HG03558 (cell line): ENCODE measurements around the gene ATF7.

Experiments
- ATAC-seq: cut with Tn5 transposase; IDR thresholded peaks from one replicate; pipeline ENCODE4 v1.9.1; 2021; ENCODE audit warnings: moderate number of reproducible peaks; ENCODE audit not compliant: unreplicated experiment; ENCODE audit errors: extremely low read depth

The ATF7 gene

DNA sequence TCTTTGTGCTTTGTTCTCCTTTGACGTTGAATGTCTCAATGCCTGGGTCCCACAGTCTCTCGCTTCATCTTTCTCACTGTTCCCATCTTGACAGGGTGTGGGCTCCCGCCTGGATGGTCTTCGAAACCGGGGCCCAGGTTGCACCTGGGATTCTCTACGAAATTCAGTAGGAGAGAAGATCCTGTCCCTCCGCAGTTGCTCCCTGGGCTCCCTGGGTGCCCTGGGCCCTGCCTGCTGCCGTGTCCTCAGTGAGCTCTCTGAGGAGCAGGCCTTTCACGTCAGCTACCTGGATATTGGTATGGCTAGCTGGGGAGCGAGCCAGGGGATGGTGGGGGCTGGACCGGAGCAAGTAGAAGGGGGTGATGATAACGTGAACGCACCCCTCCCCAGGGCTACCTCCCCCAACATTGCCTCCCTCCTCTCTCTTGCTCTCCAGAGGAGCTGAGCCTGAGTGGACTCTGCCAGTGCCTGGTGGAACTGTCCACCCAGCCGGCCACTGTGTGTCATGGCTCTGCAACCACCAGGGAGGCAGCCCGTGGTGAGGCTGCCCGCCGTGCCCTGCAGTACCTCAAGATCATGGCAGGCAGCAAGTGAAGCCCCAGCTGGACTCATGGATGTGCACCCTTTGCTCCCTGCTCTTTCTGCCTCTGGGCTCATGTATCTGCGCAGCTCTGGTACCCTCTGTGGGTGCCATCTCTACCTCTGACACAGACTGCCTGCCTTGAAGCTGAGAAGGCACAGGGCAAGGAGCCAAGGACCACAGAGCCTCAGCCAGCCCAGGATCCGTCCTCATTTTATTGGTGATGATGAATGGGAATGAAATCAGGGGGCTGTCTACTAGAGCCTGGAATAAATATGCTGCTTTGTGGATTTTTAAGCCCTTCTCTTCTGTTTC, 120.4 kb downstream of the ATF7 start:
- ATAC-seq, result no peak

- ATAC-seq, result no peak
These were observed 121.1 kb downstream of the ATF7 start for GRCh38 chr12:53505086-53505485.

DNA sequence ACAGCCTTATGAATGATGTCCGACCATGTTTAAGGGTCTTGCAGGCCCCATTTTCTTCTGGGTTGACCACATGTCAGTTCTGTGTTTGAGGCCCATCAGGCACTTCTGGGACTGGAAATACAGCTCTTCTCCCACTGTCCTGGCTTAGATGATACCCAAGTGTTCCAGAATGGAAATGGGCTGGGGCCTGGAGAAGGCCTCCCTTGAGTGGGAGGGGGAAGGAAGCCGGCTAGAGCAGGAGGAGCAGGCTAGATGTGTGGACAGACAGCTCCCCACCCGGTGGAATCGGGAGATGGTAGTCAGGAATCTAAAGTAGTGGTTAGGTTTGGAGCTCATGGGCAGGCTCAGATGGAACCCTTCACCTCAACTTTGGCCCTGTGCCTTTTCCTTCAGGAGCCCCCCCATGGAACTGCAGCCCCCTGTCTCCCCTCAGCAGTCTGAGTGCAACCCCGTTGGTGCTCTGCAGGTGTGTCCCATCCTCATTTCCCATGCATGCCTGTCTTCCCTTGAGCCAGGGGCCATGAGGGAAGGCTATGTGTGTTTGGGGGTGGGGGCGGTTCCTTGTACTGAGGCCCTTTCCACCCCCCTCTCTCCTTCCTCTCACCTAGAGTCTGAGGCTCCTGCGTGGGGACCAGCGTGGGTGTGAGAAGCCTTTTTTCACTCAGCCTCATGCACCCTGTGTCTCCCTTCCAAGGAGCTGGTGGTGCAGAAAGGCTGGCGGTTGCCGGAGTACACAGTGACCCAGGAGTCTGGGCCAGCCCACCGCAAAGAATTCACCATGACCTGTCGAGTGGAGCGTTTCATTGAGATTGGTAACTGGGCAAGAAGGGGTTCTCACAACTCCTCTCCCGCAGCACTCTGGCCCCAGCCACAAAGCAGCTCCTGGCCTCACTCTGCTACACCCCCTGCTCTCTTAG, 121.9 kb downstream of the ATF7 start:
- ATAC-seq, result no peak

DNA sequence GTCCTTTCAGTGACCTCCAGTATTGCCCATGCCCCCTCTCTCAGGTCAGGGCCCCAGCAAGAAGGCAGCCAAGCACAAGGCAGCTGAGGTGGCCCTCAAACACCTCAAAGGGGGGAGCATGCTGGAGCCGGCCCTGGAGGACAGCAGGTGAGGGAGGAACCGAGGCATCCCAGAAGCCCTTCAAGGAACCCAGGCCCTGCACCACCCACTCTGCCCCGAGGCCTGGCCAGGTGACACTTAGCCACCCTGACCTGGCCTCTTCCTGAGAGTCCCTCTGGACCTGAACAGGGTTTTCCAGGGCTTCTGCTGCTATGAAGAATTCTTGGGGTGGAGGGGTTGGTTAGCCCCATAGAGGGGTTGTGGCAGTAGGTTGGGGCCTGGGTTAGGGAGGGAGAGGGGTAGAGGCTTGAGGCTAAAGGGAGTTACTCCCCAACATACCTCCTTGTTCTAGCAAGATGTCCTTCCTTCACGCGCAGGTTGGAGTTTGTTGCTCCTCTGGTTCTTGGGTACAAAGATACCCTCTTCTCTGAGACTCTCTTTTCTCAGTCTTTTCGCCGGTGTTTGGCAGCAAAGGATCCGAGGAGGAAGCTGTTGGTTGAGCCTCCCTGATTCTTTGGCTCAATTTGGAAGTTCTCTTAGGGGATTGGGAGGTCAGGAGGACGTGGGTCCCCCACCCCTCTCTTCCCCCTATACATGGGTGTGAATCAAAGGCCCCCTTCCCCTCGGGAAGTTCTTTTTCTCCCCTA, 123.0 kb downstream of the ATF7 start:
- ATAC-seq, result no peak

GRCh38 chr12:53502331-53502730, 123.9 kb downstream of the ATF7 start:
- ATAC-seq, result no peak

- no peak for ATAC-seq
These were observed 124.5 kb downstream of the ATF7 start for GRCh38 chr12:53501615-53502181.

DNA sequence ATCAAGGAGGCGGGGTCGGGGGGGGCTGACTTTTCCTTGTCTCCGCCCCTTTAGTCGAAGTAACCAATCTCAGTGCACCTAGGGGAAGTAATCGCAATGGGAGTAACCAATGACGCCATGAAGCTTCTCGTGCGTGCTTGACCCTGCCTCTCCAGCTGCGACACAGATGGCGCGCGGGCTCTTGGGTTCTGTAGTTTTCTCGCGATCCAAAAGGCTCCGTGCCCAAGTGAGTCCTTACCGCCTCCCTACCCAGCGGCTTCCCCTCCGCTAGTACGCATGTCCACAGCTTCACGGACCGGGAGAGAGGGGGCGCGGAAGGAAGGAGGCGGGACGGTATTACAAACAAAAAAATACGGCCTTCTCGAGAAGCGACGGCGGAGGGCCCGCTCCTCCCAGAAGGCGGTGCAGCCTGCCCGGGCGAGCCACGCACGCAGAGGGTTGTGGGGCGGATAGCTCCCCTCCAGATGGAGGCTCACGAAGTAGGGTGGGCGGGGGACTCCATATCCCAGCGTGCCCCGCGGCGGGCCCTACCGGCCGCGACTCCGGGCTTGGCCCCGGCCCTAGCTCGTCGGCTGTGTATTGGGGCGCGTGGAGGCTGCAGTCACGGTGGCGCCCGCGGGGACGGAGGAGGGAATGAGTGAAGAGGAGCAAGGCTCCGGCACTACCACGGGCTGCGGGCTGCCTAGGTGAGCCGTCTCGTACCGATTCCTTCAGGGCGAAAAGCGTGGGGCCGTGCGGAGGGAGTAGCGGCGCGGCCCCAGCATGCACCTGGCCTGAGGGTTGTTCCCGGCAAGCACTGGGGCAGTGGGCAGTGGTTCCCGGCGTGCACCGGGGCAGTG, 125.2 kb downstream of the ATF7 start, which contains the start of gene TARBP2:
Gene TARBP2, plus strand, starts transcription at position 508 of the 839 bp plus-strand sequence. Its CDS starts 126 bp downstream, at position 634.
- peak; percentile 63 for ATAC-seq

- no peak for ATAC-seq
These were observed 125.9 kb downstream of the ATF7 start for GRCh38 chr12:53500142-53500775.

- no peak for ATAC-seq
These were observed 126.7 kb downstream of the ATF7 start, which contains the start of gene MAP3K12 for GRCh38 chr12:53499266-53500141. Gene MAP3K12 (minus strand): TSS chr12:53499458. CDS start chr12:53487391, 12,067 bp downstream.

DNA sequence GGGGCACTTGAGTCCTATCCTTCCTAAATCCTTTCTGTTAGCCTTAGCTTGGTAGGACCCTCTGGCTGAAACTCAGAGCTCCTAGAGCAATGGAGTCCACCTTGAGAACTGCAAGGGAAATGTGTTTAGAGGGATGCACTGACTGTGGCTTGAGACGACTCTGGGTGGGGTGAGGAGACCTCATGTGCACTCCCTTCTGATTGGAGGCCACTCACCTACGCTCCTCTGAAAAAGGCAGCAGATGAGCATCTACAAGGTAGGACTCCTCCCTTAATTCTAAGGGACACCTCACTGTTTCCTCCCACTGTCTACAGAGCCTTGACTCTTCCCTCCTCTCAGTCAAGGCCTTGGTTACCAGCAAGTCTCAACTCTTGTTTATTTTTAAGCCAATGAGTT, 127.9 kb downstream of the ATF7 start:
- no peak for ATAC-seq

- ATAC-seq, result no peak
These were observed 128.7 kb downstream of the ATF7 start for GRCh38 chr12:53497461-53497860.

DNA sequence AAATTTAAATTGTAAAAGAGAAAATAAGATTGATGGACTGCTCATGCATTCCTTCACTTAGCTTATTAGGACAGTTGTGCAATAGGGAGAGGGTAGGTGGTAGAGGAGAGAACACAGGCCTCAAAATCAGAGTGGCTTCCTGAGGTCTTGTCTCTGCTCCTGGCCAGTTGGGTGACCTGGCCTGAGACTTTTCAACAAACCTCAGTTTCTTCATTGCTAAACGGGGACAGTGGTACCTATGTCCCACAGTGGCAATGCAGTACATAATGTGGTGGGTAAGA, 129.5 kb downstream of the ATF7 start:
- ATAC-seq, result no peak

- ATAC-seq, result no peak
These were observed 130.1 kb downstream of the ATF7 start for GRCh38 chr12:53495903-53496751.

DNA sequence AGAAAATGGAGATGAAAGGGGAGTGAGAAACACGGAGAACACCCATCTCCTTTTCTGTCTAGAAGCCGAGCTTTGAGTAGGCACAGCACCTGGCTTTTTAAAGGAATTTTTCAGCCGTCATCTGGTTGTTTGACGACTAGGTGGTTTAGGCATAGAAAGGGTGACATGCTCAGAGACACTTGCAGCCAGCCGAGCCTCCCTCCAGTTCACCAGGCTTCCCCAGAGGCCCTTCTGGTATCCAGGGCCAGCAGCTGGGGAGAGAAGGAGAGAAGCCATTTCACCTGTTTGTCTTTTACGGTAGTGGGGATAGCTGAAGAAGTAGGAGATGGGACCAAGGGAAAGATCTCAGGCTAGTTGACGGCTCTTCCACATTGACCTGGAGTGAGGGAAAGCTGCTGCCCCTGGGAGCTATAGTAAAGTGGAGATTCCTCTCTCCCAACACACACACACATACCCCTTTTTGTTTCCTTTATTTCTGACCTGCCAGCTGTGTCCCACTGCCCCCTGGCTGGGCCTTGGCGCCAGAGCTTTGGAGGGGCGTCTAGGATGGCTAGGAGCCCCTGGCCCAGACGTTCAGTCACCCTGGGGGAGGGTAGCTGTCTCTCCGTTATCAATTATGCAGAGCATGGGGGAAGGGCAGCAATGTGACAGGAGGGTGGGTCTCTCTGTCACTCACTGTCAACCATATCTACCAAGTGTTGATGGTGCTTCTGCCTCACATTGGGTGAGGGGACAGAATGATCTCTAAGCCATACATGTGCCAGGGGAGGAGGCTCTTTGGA, 132.4 kb downstream of the ATF7 start:
- ATAC-seq, result no peak

DNA sequence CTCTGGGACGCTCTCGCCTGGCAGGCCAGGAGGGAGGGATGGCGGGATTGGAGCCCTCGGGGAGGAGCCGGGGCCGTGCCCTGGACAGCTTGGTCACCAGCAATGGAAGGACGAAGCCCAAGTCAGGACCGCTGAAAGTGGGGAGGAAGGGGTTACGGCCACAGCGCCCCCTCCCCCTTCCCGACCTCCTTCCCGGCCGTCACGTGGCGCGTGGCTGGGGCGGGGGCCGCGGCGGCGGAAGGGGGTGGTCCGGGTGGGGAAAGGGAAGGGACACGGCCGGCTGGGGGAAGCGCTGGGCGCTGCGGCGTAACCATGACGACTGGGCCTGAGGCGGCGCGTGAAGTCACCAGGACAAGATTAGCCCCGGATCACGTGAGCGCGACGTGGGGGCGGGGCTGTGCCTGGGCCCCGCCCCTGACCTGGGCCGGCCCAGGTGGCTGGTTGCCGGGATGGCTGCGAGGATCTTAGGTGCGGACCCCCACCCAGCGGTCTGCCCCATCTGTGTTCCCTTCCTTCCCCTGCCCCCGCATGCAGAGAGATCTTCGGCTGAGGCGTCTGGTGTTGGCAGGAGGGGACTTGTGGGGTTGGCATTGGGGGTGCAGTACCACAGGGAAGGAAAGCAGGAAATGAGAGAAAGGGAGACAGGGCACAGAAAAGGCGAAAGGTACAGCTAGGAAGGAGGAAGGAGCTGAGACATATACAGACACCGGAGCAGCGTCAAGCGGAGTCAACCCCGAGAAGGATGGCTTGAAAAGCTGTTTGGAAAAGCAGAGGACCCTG, 133.2 kb downstream of the ATF7 start:
- ATAC-seq, result peak; percentile 81
